Endothelial cell of umbilical vein (primary cell): Measurements from ENCODE around the gene CENPP. TPM values are rescaled to one million over a fixed set of nuclear protein-coding genes. Genes with fewer than 3 reads are reported as not detected.

Experiments used
- BruUV-seq: library from RNA; stranded (reverse); fragments of 400-500 nt; replicated peaks from 2 replicates; lab custom pipeline; 2021; lab: Mats Ljungman, UMichigan
- CTCF ChIA-PET: fragments of 300-600, 350-600 bp; sonication (Branson Sonifier 250); formaldehyde crosslinking; loops from one replicate; lab custom pipeline; 2021; ENCODE audit warnings: antibody characterized with exemption, inconsistent platforms; lab: Charles Lee
- POLR2A ChIA-PET: fragments of 300-600, 350-600 bp; sonication (Branson Sonifier 250); formaldehyde crosslinking; loops from one replicate; lab custom pipeline; 2021; ENCODE audit warnings: antibody characterized with exemption, inconsistent platforms; lab: Charles Lee
- DNase-seq: peaks from one replicate; pipeline ENCODE4 v3.0.0-alpha.2; 2011; ENCODE audit warnings: low read depth, low spot score
- FAIRE-seq: peaks from 2 replicates; lab custom pipeline; 2011; peaks lifted over from hg19 to GRCh38; lab: Jason Lieb, UNC
- H2AFZ ChIP-seq: 2 replicates; pipeline ENCODE4 v1.6.0; 2012; ENCODE audit warnings: low read depth, low read length, control low read depth, inconsistent platforms
- H3K27ac ChIP-seq: 2 replicates; pipeline ENCODE4 v1.5.1; 2011; ENCODE audit warnings: low read depth, mild to moderate bottlenecking, control low read depth, low read length, moderate library complexity; ENCODE audit not compliant: insufficient read depth
- H3K27me3 ChIP-seq, 2 experiments: 2 replicates each; pipeline versions ENCODE4 v1.6.0 to v1.6.1; 2011; ENCODE audit warnings: low read length in 2 of 2, mixed read lengths in 1 of 2; ENCODE audit not compliant: control insufficient read depth in 2 of 2, insufficient read depth in 2 of 2
- H3K36me3 ChIP-seq, 2 experiments: 2 replicates in 1 of 2; 3 replicates in 1 of 2; pipeline ENCODE4 v1.5.1; 2011; ENCODE audit warnings: low read length in 2 of 2, mild to moderate bottlenecking in 1 of 2, moderate library complexity in 1 of 2; ENCODE audit not compliant: control insufficient read depth in 2 of 2, insufficient read depth in 2 of 2; ENCODE audit errors: extremely low read depth in 1 of 2
- H3K4me1 ChIP-seq: 3 replicates; pipeline ENCODE4 v1.5.1; 2011; ENCODE audit warnings: mild to moderate bottlenecking, low read length; ENCODE audit not compliant: control insufficient read depth, insufficient read depth; ENCODE audit errors: extremely low read depth
- H3K4me2 ChIP-seq: 2 replicates; pipeline ENCODE4 v1.6.1; 2011; ENCODE audit warnings: low read length, control low read depth, mixed read lengths; ENCODE audit not compliant: insufficient read depth
- H3K4me3 ChIP-seq, 3 experiments: fragments of 200-600 bp in 1 of 3; sonication (generic), shearing (Covaris generic) in 1 of 3; replicated peaks in 1 of 3; 2 replicates each; pipeline ENCODE4 v1.5.1; 2011 to 2016; ENCODE audit warnings: control low read depth in 3 of 3, low read length in 3 of 3, mild to moderate bottlenecking in 2 of 3, inconsistent platforms in 1 of 3, low read depth in 1 of 3, moderate library complexity in 1 of 3; ENCODE audit not compliant: insufficient read depth in 1 of 3
- H3K79me2 ChIP-seq: 2 replicates; pipeline ENCODE4 v1.6.0; 2012; ENCODE audit warnings: low read length, inconsistent platforms; ENCODE audit not compliant: control insufficient read depth, insufficient read depth
- H3K9ac ChIP-seq: replicated peaks from 2 replicates; pipeline ENCODE3; 2011; ENCODE audit warnings: low read length, control low read depth; ENCODE audit not compliant: insufficient read depth; ENCODE audit errors: extremely low read depth
- H3K9me1 ChIP-seq: replicated peaks from 3 replicates; pipeline ENCODE4 v1.6.0; 2011; ENCODE audit warnings: mild to moderate bottlenecking, low read length; ENCODE audit not compliant: control insufficient read depth, insufficient read depth; ENCODE audit errors: extremely low read depth
- H3K9me3 ChIP-seq: replicated peaks from 2 replicates; pipeline ENCODE4 v1.5.1; 2012; ENCODE audit warnings: low read length, inconsistent platforms; ENCODE audit not compliant: control insufficient read depth, insufficient read depth
- H4K20me1 ChIP-seq: replicated peaks from 2 replicates; pipeline ENCODE3; 2011; ENCODE audit warnings: mild to moderate bottlenecking, low read length; ENCODE audit not compliant: control insufficient read depth, insufficient read depth; ENCODE audit errors: extremely low read depth
- CTCF ChIP-seq, 2 donors: IDR thresholded peaks; 1 replicate in 1 of 2; 2 replicates in 1 of 2; pipeline ENCODE4 v1.5.1; 2011; ENCODE audit warnings: low read length in 2 of 2, mild to moderate bottlenecking in 2 of 2, moderate library complexity in 2 of 2, control low read depth in 1 of 2, inconsistent platforms in 1 of 2, low read depth in 1 of 2; ENCODE audit not compliant: insufficient read depth in 1 of 2; ENCODE audit errors: extremely low read depth in 1 of 2
- EZH2 ChIP-seq: IDR thresholded peaks from 2 replicates; pipeline ENCODE4 v1.6.1; 2012; ENCODE audit warnings: borderline replicate concordance, low read depth, mild to moderate bottlenecking, moderate library complexity, low read length, inconsistent platforms; ENCODE audit not compliant: severe bottlenecking
- FOS ChIP-seq: IDR thresholded peaks from 2 replicates; pipeline ENCODE4 v1.6.1; 2011; ENCODE audit warnings: mild to moderate bottlenecking, low read length, moderate library complexity, borderline replicate concordance; ENCODE audit not compliant: insufficient read depth
- GATA2 ChIP-seq: IDR thresholded peaks from 2 replicates; pipeline ENCODE4 v1.7.0; 2011; ENCODE audit warnings: low read depth, mild to moderate bottlenecking, moderate library complexity, mixed read lengths, low read length; ENCODE audit not compliant: insufficient read length, insufficient read depth
- JUN ChIP-seq: IDR thresholded peaks from 2 replicates; pipeline ENCODE4 v1.6.1; 2011; ENCODE audit warnings: borderline replicate concordance, low read depth; ENCODE audit not compliant: insufficient read length, insufficient read depth
- MAX ChIP-seq: IDR thresholded peaks from 2 replicates; pipeline ENCODE4 v1.6.1; 2011; ENCODE audit not compliant: insufficient read depth, insufficient read length
- MYC ChIP-seq: IDR thresholded peaks from one replicate; pipeline ENCODE4 v1.6.1; 2011; ENCODE audit warnings: mild to moderate bottlenecking, low read depth, low read length
- POLR2A ChIP-seq: IDR thresholded peaks from 2 replicates; pipeline ENCODE4 v1.6.1; 2012; ENCODE audit warnings: low read depth, mild to moderate bottlenecking, control low read depth, low read length
- POLR2AphosphoS5 ChIP-seq: IDR thresholded peaks from 2 replicates; pipeline ENCODE4 v1.6.1; 2012; ENCODE audit warnings: low read depth, mild to moderate bottlenecking, control low read depth, low read length, moderate library complexity; ENCODE audit not compliant: insufficient read depth
- dilution Hi-C: fragments of 300-500 bp; cut with MboI; formaldehyde crosslinking; loops from one replicate; pipeline ENCODE4 v1.15.0; 2019; ENCODE audit warnings: low sequenced_read_pairs; ENCODE audit not compliant: extremely low pct_ligation_motif_present
- intact Hi-C: fragments of 100-400 bp; cut with micrococcal nuclease; formaldehyde crosslinking; loops from one replicate; pipeline ENCODE4 v1.10.0; 2022
- polyA plus RNA-seq, 4 experiments: library from polyadenylated mRNA; depleted of rRNA in 3 of 4; stranded (reverse) in 3 of 4; unstranded in 1 of 4; fragments of >200 nt; gene quantifications; 2 replicates each; pipeline versions ENCODE4 v1.2.1 to v1.2.3, GENCODE V29; 2011 to 2012; ENCODE audit warnings: missing spikeins in 1 of 4
- total RNA-seq: library from RNA; stranded (reverse); gene quantifications from 2 replicates; pipeline ENCODE4 v1.2.3, GENCODE V29; 2021

CENPP gene
- total and polyA plus RNA-seq, 2 donors (not counting 3 experiments of a cell fraction or from before 2014, with no cell fraction given): 1.2 to 12.0 TPM

DNA sequence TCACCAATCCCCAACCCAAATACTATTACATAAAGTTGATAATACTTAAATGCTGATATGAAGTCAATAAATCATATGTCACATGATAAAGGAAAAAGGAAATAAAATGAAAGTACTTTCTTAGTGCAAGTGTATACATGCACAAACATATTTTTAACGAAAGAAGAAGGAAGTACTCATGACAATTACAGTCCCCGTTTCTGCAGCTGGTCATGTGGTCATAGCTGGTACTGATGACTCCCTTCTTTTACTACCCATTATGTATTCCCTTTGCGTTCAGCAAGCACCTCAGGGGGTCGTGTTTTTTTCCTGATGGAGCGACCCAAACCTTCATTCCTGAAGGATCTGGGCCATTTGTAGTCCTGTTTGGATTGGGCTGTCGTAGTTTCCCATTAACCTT is 27.3 kb downstream of the CENPP start:
- no peak overlapping the region for H3K4me2 ChIP-seq
- no peak overlapping the region for H3K27ac ChIP-seq
- FAIRE-seq (no peak), DNase-seq (no peak)
- no peak for TF ChIP-seq EZH2
- no peak for TF ChIP-seq MYC
- TF ChIP-seq CTCF (IDR thresholded peaks at IDR 0.05; ENCODE audit: extremely low read depth in 1 of 2, insufficient read depth in 1 of 2, low read depth in 1 of 2, low read length in 2 of 2): no peak
- TF ChIP-seq POLR2A: no peak
- no peak for TF ChIP-seq GATA2
- no peak for TF ChIP-seq MAX
- no peak for TF ChIP-seq POLR2AphosphoS5
- no peak for TF ChIP-seq JUN
- no peak for TF ChIP-seq FOS
- ChIA-PET POLR2A (no interaction called here), CTCF (no interaction called here)
- H3K4me3 ChIP-seq: no peak overlapping the region
- no peaks in the 10 kb centered on the region for H3K79me2 ChIP-seq
- no peaks in the 10 kb centered on the region for H3K36me3 ChIP-seq
- H3K4me1 ChIP-seq: no peaks in the 10 kb centered on the region
- no TSS peak for BruUV-seq
- no peak overlapping the region for H3K9ac ChIP-seq
- dilution Hi-C loops (no loop called here), intact Hi-C loops (no loop called here)
- no peaks in the 10 kb centered on the region for H4K20me1 ChIP-seq
- no peak overlapping the region for H2AFZ ChIP-seq
- H3K27me3 ChIP-seq: no peaks in the 10 kb centered on the region
- no peaks in the 10 kb centered on the region for H3K9me3 ChIP-seq
- no peaks in the 10 kb centered on the region for H3K9me1 ChIP-seq
